ENCODE results near the gene GFRA4.

Gene GFRA4

DNA sequence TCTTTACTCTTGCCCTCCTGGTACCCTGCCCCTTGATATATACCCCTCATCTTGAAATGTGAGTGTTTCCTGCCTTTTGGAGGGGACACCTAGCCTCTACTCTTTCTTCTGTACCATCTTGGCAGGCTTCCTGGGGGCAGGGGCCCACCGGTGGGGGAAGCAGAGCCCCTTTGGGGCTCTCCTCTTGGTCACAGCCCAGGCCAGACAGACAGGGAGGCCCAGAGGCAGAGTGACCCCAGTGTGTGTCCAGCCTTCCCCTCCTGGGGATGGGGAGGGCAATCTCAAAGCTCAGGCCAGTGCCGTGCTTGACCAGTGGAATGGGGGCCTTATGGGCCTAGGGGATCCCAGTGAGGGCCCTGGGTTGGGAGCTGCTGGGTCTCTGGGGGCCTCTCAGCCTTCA, 15.0 kb upstream of the GFRA4 start:
- Histone ChIP-seq H3K9me3 (ENCODE audit: insufficient read depth, low read depth, low read length) (no peaks in the 10 kb centered on the region), H3K4me2 (ENCODE audit: low read depth, low read length, poor library complexity, severe bottlenecking) (no peak overlapping the region), H3K9me2 (replicated peaks; ENCODE audit: low read depth, low read length) (no peaks in the 10 kb centered on the region), H3K4me3 (ENCODE audit: low read length, poor library complexity, severe bottlenecking) (no peak overlapping the region), H3K36me3 (ENCODE audit: insufficient read depth, low read length) (no peaks in the 10 kb centered on the region), H3F3A (ENCODE audit: low read depth) (no peaks in the 10 kb centered on the region), H3K4me1 (ENCODE audit: insufficient read depth, low read length, poor library complexity, severe bottlenecking) (no peaks in the 10 kb centered on the region), H2AFZ (ENCODE audit: low read length) (no peak overlapping the region), H4K20me1 (ENCODE audit: insufficient read depth, low read length, poor library complexity, severe bottlenecking) (no peaks in the 10 kb centered on the region), H3K9ac (ENCODE audit: low read depth, low read length, poor library complexity, severe bottlenecking) (no peak overlapping the region), H3K79me2 (ENCODE audit: insufficient read depth, low read length) (no peaks in the 10 kb centered on the region), H3K27me3 (ENCODE audit: insufficient read depth, low read length, poor library complexity, severe bottlenecking) (no peaks in the 10 kb centered on the region)
- no peak for TF ChIP-seq CTCF (conservative IDR thresholded peaks at IDR 0.05; ENCODE audit: low read length)
- TF ChIP-seq EZH2phosphoT487 (IDR thresholded peaks at IDR 0.05; ENCODE audit: borderline replicate concordance) = no peak

- Histone ChIP-seq H3K36me3 (ENCODE audit: insufficient read depth, low read length) (no peaks in the 10 kb centered on the region), H4K20me1 (ENCODE audit: insufficient read depth, low read length, poor library complexity, severe bottlenecking) (no peaks in the 10 kb centered on the region), H3K27me3 (ENCODE audit: insufficient read depth, low read length, poor library complexity, severe bottlenecking) (no peaks in the 10 kb centered on the region), H3K4me3 (ENCODE audit: low read length, poor library complexity, severe bottlenecking) (no peak overlapping the region), H3K9me3 (ENCODE audit: insufficient read depth, low read depth, low read length) (no peaks in the 10 kb centered on the region), H3K79me2 (ENCODE audit: insufficient read depth, low read length) (no peaks in the 10 kb centered on the region), H3F3A (ENCODE audit: low read depth) (no peaks in the 10 kb centered on the region), H3K9ac (ENCODE audit: low read depth, low read length, poor library complexity, severe bottlenecking) (no peak overlapping the region), H3K4me1 (ENCODE audit: insufficient read depth, low read length, poor library complexity, severe bottlenecking) (no peaks in the 10 kb centered on the region), H3K9me2 (replicated peaks; ENCODE audit: low read depth, low read length) (no peaks in the 10 kb centered on the region), H3K4me2 (ENCODE audit: low read depth, low read length, poor library complexity, severe bottlenecking) (no peak overlapping the region), H2AFZ (ENCODE audit: low read length) (no peak overlapping the region)
- no peak for TF ChIP-seq CTCF (conservative IDR thresholded peaks at IDR 0.05; ENCODE audit: low read length)
- no peak for TF ChIP-seq EZH2phosphoT487 (IDR thresholded peaks at IDR 0.05; ENCODE audit: borderline replicate concordance)
These were observed 14.5 kb upstream of the GFRA4 start for GRCh38 chr20:3677733-3678132.

GRCh38 chr20:3674995-3675900, 12.0 kb upstream of the GFRA4 start:
- Histone ChIP-seq H2AFZ (ENCODE audit: low read length) (no peak overlapping the region), H3K4me3 (ENCODE audit: low read length, poor library complexity, severe bottlenecking) (no peak overlapping the region), H3K9ac (ENCODE audit: low read depth, low read length, poor library complexity, severe bottlenecking) (no peak overlapping the region), H3K27me3 (ENCODE audit: insufficient read depth, low read length, poor library complexity, severe bottlenecking) (no peaks in the 10 kb centered on the region), H4K20me1 (ENCODE audit: insufficient read depth, low read length, poor library complexity, severe bottlenecking) (no peaks in the 10 kb centered on the region), H3K4me1 (ENCODE audit: insufficient read depth, low read length, poor library complexity, severe bottlenecking) (peaks cover under 1% of the 10 kb centered on the region), H3K4me2 (ENCODE audit: low read depth, low read length, poor library complexity, severe bottlenecking) (no peak overlapping the region), H3F3A (ENCODE audit: low read depth) (no peaks in the 10 kb centered on the region), H3K9me2 (replicated peaks; ENCODE audit: low read depth, low read length) (no peaks in the 10 kb centered on the region), H3K36me3 (ENCODE audit: insufficient read depth, low read length) (no peaks in the 10 kb centered on the region), H3K79me2 (ENCODE audit: insufficient read depth, low read length) (no peaks in the 10 kb centered on the region), H3K9me3 (ENCODE audit: insufficient read depth, low read depth, low read length) (no peaks in the 10 kb centered on the region)
- no peak for TF ChIP-seq CTCF (conservative IDR thresholded peaks at IDR 0.05; ENCODE audit: low read length)
- TF ChIP-seq EZH2phosphoT487 (IDR thresholded peaks at IDR 0.05; ENCODE audit: borderline replicate concordance) = no peak

Data from Loucy (cell line).